ENCODE results near the gene SLC6A2.

DNA sequence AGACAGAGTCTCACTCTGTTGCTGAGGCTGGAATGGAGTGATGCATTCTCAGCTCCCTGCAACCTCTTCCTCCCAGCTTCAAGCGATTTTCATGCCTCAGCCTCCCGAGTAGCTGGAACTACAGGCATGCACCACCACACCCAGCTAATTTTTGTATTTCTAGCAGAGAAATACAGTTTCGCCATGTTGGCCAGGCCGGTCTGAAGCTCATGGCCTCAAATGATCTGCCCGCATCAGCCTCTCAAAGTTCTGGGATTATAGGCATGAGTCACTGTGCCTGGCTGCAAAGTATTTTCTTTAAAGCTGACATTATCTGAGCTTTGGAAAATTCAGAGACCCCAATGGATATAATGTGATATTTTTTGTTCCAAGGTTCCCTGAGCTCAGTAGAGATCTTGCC lies 31.1 kb upstream of the SLC6A2 start:
- TF ChIP-seq CTCF (IDR thresholded peaks at IDR 0.05), result no peak
- TF ChIP-seq POLR2AphosphoS5 (IDR thresholded peaks at IDR 0.05), result no peak
